RWPE1 (cell line): ENCODE data around the gene GLRX.
A peak's percentile ranks its signal among the peaks of the same experiment; 100 is the strongest.

Experiments used
- CTCF ChIA-PET: fragments of 350-600 bp; sonication (Branson Sonifier 250); formaldehyde crosslinking; extraction: SDS; loops from one replicate; lab custom pipeline; 2021; lab: Yijun Ruan, JAX
- POLR2A ChIA-PET: fragments of 400-600 bp; formaldehyde crosslinking; extraction: SDS; loops from one replicate; lab custom pipeline; 2020; ENCODE audit warnings: antibody characterized with exemption; ENCODE audit not compliant: low non-redundant PET; lab: Yijun Ruan, JAX
- DNase-seq: peaks from one replicate; pipeline ENCODE4 v3.0.0; 2012; ENCODE audit warnings: low spot score
- H3K27ac ChIP-seq: fragments of 450-650 bp; 2 replicates; pipeline ENCODE4 v1.5.1; 2017
- CTCF ChIP-seq: fragments of 450-650 bp; conservative IDR thresholded peaks from 2 replicates; pipeline ENCODE4 v1.5.1; 2017; ENCODE audit warnings: low read depth, mild to moderate bottlenecking

GLRX gene

DNA sequence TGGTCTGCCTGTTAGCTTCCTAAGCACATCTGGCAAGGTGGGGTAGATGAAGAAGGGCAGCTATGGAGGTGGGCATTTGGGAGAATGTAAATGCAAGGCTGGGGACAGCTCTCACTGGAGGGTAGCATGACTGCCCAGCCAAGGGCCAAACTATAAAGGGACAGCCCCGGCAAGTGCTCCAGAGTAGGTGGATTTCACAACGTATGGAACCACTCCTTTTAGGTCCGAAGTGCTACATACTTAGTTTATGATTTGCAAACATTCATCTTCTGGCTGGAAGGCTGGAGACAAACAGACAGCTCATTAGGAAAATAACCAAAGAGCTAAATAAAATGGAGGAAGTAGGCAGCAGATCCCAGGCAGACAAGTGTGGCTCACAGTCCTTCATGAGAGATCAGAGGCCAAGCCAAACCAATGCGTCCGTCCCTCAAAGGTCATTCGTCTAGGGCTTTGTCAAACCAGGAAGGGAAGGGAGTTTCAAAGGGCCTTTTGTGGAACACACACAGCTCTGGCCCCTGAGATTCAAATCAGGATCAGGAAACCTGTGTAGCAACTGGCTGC, 42.5 kb upstream of the GLRX start:
- H3K27ac ChIP-seq, result no peak overlapping the region
- ChIA-PET CTCF (interaction anchor here (0.9 to 1.2 kb wide), 3 partner anchors 25 to 472 kb away, joined by 3 read pairs; no protein-coding TSS in a partner anchor), POLR2A (no interaction called here)
- TF ChIP-seq CTCF, result no peak
- DNase-seq, result no peak

DNA sequence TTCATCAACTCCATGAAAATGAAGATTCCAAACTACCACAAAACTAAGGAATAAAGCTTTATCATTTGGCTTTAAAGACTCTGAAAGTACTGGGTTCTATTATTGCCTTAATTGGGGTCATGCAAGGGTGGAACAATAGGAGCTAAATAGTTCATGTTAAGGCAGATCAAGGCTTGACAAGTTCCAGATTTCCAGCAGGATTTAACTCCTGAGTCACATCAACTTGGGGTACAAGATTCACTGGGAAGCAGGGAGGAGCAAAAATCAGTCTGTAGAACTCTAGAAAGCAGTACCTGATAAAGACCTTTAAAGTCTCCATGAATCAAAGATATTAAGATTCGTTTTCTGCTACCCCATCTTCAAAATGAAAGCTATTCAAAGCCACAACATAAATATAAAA, 41.9 kb upstream of the GLRX start:
- no peak for TF ChIP-seq CTCF
- H3K27ac ChIP-seq, result no peak overlapping the region
- ChIA-PET POLR2A (no interaction called here), CTCF (interaction anchor here (0.9 to 1.2 kb wide), 3 partner anchors 25 to 473 kb away, joined by 3 read pairs; no protein-coding TSS in a partner anchor)
- no peak for DNase-seq

DNA sequence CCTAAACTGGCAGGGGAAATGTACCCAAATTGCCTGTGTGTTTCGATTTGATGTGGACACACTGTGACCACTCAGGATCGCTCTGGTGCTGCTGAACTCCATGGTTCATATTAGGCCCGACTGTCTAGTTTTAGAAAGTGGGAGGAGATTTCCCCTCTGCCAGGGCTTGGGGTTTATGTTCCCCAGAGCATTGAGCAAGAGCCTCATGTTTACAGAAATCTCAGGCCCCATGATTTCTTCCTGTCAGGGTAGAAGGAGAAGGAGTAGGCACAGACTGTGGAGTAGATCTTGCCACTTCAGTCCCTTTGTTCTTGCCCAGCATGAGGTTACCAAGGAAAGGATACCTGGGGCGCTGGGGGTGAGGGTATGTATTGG, 40.8 kb upstream of the GLRX start:
- POLR2A ChIA-PET, result no interaction called here

DNA sequence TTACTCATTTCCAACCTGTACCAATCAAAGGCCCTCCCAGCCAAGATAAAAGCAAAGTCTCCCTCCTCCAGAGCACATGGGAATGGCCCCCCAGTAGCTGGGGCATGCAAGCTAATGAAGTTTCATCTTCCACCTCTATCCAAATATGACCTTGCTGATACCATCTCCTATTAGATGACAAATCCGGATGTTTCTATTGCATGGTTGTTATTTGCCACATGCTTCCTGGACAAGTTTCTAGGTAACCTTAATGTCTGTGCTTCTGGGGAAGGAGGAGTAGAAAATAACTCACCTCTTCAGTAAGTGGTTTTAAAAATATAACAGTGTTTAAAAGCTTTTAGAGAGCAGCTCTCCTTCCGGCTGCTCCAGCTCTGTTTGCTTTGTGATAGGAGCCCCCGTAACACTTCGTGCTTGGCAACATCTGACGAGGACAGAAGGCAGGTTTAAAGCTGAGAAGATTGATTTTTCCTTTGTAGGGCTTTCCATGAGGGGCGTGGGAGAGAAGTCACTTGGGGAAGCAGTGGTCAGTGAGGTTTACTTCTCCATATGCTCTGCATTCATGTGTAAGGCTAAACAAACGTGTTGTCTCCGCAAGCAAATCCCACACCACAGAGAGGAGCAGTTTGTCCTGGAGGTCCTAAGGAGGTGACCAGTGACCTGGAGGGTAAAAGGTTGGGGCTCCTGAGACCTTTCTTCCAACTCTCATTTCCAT, 40.3 kb upstream of the GLRX start:
- ChIA-PET POLR2A (no interaction called here), CTCF (interaction anchor here (0.7 to 2.0 kb wide), 4 partner anchors 22 to 473 kb away, joined by 3 to 8 read pairs (median 4); no protein-coding TSS in a partner anchor)
- DNase-seq, result no peak
- H3K27ac ChIP-seq, result no peak overlapping the region
- no peak for TF ChIP-seq CTCF

More for the DNA sequence above, 40.8 kb upstream of the GLRX start:
- no peak for DNase-seq
- TF ChIP-seq CTCF, result no peak
- CTCF ChIA-PET, result interaction anchor here (0.7 kb wide), 1 partner anchor 76 kb away, joined by 3 read pairs; no protein-coding TSS in a partner anchor
- H3K27ac ChIP-seq, result no peak overlapping the region

DNA sequence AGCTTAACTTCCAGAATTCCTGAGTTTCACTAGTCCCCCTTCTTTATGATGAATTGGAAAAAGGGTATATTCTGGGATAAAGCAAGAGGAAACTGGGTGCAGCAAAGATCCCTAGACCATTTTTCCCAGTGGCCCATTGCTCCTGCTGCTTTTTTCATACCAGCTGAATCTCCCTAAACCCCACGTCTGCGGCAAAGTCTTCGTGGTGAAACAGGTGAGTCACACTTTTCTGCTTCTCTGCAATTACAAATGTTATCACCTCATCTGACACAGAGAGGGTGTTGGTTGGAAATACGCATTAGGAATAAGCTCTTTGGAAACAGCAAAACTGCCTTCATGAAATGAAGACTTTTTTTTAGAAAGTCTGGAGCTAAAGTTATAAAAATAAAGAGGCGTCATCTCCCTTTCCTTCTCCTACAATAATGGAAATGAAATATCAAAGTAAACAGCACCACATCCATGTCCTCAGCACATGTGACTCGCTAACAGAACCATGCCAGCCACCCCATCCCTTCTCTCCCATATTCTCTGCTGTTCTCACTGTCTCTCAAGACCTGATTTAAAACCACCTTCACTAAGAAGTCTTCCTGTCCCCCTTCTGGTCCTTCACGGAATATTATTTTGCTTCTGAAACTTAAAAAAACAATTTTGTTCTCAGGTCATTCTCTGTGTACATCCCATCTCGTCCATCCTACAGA, 39.5 kb upstream of the GLRX start:
- peak overlapping the region; percentile 71 for H3K27ac ChIP-seq
- POLR2A ChIA-PET, result no interaction called here
- DNase-seq, result peak; percentile 91
- no peak for TF ChIP-seq CTCF
- CTCF ChIA-PET, result interaction anchor here (0.6 to 2.0 kb wide), 6 partner anchors 21 to 474 kb away, joined by 3 to 8 read pairs (median 4); no protein-coding TSS in a partner anchor

DNA sequence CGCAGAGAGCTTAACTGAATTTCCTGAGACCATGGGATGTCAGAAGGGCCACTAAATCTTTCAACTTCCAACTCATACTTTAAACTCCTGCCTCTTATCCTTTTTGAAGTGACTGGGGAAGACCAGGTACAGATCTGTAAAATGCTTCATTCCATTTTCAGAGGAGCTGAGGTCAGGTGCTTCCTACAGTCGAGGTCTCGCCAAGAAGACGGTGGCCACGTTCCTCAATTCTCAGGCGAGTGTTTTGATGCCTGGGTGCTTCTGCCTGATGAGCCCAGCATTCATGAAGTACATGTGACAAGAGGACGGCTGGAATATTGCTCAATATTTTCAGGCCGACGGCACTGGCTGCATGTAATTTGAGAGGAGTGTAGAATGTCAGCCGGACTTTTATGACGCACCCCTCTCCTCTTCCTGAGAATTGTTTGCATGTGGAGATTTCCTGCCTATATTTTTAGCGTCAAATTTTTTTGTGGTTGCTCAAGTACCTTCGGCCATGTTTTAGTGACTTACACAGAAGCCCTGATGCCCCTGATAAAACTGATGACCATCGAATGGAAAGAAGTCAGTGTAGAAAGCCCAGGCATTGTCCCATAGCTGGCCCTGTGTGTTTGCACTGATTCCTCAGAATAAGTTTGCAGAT, 38.8 kb upstream of the GLRX start:
- no peak for TF ChIP-seq CTCF
- ChIA-PET POLR2A (no interaction called here), CTCF (interaction anchor here (0.6 to 2.0 kb wide), 5 partner anchors 177 to 475 kb away, joined by 3 to 8 read pairs (median 4); no protein-coding TSS in a partner anchor)
- peak overlapping the region; percentile 71 for H3K27ac ChIP-seq
- DNase-seq, result peak; percentile 95
